Erythroblast (primary cell): Measurements from ENCODE around the gene SF3B1.
A peak's percentile ranks its signal among the peaks of the same experiment; 100 is the strongest.

Experiments used
- GATA1 ChIP-seq: IDR thresholded peaks from 2 replicates; pipeline ENCODE4 v1.6.1; 2011; ENCODE audit warnings: low read depth, mild to moderate bottlenecking, control low read depth, low read length, moderate library complexity
- POLR2A ChIP-seq: IDR thresholded peaks from 2 replicates; pipeline ENCODE4 v1.6.1; 2011; ENCODE audit warnings: mild to moderate bottlenecking, low read length

- TF ChIP-seq POLR2A (peak; percentile 11), GATA1 (no peak)
Observed at GRCh38 chr2:197453914-197454398, 19.1 kb upstream of the SF3B1 start.
